Activated CD4-positive, alpha-beta T cell treated with anti-CD3 and anti-CD28 coated beads, Interleukin-2, Interleukin-6, amounts not matched to agents 100 ng/mL and 50 ng/mL, durations not matched to agents 16 hours and 8 hours (primary cell): ENCODE data around the gene PLA2G2C.
"Not testable (repeated sequence)": the region's sequence is repeated elsewhere in the genome, so short reads cannot be mapped to it uniquely, and the experiment has no call there.

Experiments used
- DNase-seq: peaks from one replicate; pipeline ENCODE4 v3.0.0-alpha.2; 2020

PLA2G2C gene

GRCh38 chr1:20151906-20152598, 34.3 kb downstream of the PLA2G2C start:
- DNase-seq, result peak; percentile 88

GRCh38 chr1:20150969-20151368, 35.3 kb downstream of the PLA2G2C start:
- DNase-seq, result no peak

- no peak for DNase-seq
Observed at GRCh38 chr1:20150326-20150705, 36.0 kb downstream of the PLA2G2C start.

GRCh38 chr1:20149601-20150325, 36.6 kb downstream of the PLA2G2C start:
- DNase-seq, result no peak

- DNase-seq, result no peak
Observed at GRCh38 chr1:20148571-20149500, 37.5 kb downstream of the PLA2G2C start.

- no peak for DNase-seq
Observed at GRCh38 chr1:20147846-20148570, 38.3 kb downstream of the PLA2G2C start.

- no peak for DNase-seq
Observed at GRCh38 chr1:20143734-20144565, 42.4 kb downstream of the PLA2G2C start.

GRCh38 chr1:20143318-20143717, 43.0 kb downstream of the PLA2G2C start:
- DNase-seq, result no peak

GRCh38 chr1:20142001-20142710, 44.2 kb downstream of the PLA2G2C start:
- DNase-seq, result no peak

GRCh38 chr1:20141466-20141865, 44.9 kb downstream of the PLA2G2C start:
- DNase-seq, result no peak

GRCh38 chr1:20141001-20141400, 45.3 kb downstream of the PLA2G2C start:
- DNase-seq, result no peak

- no peak for DNase-seq
Observed at GRCh38 chr1:20139776-20140612, 46.3 kb downstream of the PLA2G2C start.

GRCh38 chr1:20138961-20139550, 47.3 kb downstream of the PLA2G2C start, which contains the start of gene PLA2G2F:
Gene PLA2G2F, plus strand, starts transcription at chr1:20139323. Its CDS starts 105 bp downstream, at chr1:20139428.
- no peak for DNase-seq

GRCh38 chr1:20138346-20138745, 48.0 kb downstream of the PLA2G2C start:
- DNase-seq, result no peak

GRCh38 chr1:20137604-20138003, 48.7 kb downstream of the PLA2G2C start:
- DNase-seq, result no peak

GRCh38 chr1:20137055-20137454, 49.3 kb downstream of the PLA2G2C start:
- DNase-seq, result no peak

GRCh38 chr1:20136249-20136648, 50.1 kb downstream of the PLA2G2C start:
- no peak for DNase-seq

- DNase-seq, result no peak
Observed at GRCh38 chr1:20134995-20135394, 51.3 kb downstream of the PLA2G2C start.

GRCh38 chr1:20130518-20130917, 55.8 kb downstream of the PLA2G2C start:
- not testable (repeated sequence) for DNase-seq
